GM18909 (cell line): ENCODE data around the gene KCTD6.

Source experiments
- ATAC-seq: cut with Tn5 transposase; IDR thresholded peaks from one replicate; pipeline ENCODE4 v1.9.1; 2021; ENCODE audit warnings: mild to moderate bottlenecking; ENCODE audit not compliant: unreplicated experiment, poor library complexity

The KCTD6 gene

GRCh38 chr3:58484722-58485069 lies 7.2 kb upstream of the KCTD6 start:
- ATAC-seq: no peak

- ATAC-seq: no peak
These were observed 6.0 kb upstream of the KCTD6 start for GRCh38 chr3:58485801-58486435.

GRCh38 chr3:58487140-58487886 lies 4.6 kb upstream of the KCTD6 start:
- no peak for ATAC-seq

- no peak for ATAC-seq
These were observed 2.9 kb upstream of the KCTD6 start for GRCh38 chr3:58488967-58489366.

GRCh38 chr3:58490860-58491501 lies 915 bp upstream of the KCTD6 start:
- no peak for ATAC-seq

- peak; percentile 16 for ATAC-seq
These were observed 604 bp downstream of the KCTD6 start for GRCh38 chr3:58492494-58492905.

GRCh38 chr3:58494107-58494506 lies 2.2 kb downstream of the KCTD6 start:
- no peak for ATAC-seq

- no peak for ATAC-seq
These were observed 3.2 kb downstream of the KCTD6 start for GRCh38 chr3:58495101-58495500.

GRCh38 chr3:58496206-58496857 lies 4.4 kb downstream of the KCTD6 start:
- no peak for ATAC-seq

GRCh38 chr3:58497097-58497496 lies 5.2 kb downstream of the KCTD6 start:
- no peak for ATAC-seq

- no peak for ATAC-seq
These were observed 11.0 kb downstream of the KCTD6 start for GRCh38 chr3:58502872-58503271.

- ATAC-seq: no peak
These were observed 15.6 kb downstream of the KCTD6 start for GRCh38 chr3:58507356-58508078.

- no peak for ATAC-seq
These were observed 16.5 kb downstream of the KCTD6 start for GRCh38 chr3:58508437-58508836.

GRCh38 chr3:58514405-58514804 lies 22.5 kb downstream of the KCTD6 start:
- ATAC-seq: no peak

- ATAC-seq: no peak
These were observed 26.4 kb downstream of the KCTD6 start for GRCh38 chr3:58518291-58518789.

GRCh38 chr3:58519668-58520402 lies 27.9 kb downstream of the KCTD6 start:
- ATAC-seq: no peak

GRCh38 chr3:58520403-58521335 lies 28.8 kb downstream of the KCTD6 start:
- ATAC-seq: no peak

- ATAC-seq: no peak
These were observed 29.4 kb downstream of the KCTD6 start for GRCh38 chr3:58521336-58521670.
